ENCODE data around the gene F9. TPM values are rescaled to one million over a fixed set of nuclear protein-coding genes. Genes with fewer than 3 reads are reported as not detected.
"Not testable (repeated sequence)": the region's sequence is repeated elsewhere in the genome, so short reads cannot be mapped to it uniquely, and the experiment has no call there.

Gene F9
- total and polyA plus RNA-seq, 2 of the 8 experiments (the other 6 are each of a cell fraction or from before 2014, with no cell fraction given), result not detected

GRCh38 chrX:139528829-139529228, 1.7 kb upstream of the F9 start:
- H4K20me1 ChIP-seq (replicated peaks in 1 of 2; ENCODE audit: control insufficient read depth in 1 of 2, insufficient read depth in 2 of 2, low read length in 2 of 2); POLR2A ChIA-PET (ENCODE audit: partially characterized antibody); H3K4ac ChIP-seq (replicated peaks; ENCODE audit: insufficient read length, low read depth, low read length); H3K79me2 ChIP-seq (ENCODE audit: control insufficient read depth in 1 of 2, insufficient read depth in 2 of 2, low read length in 2 of 2); H4K5ac ChIP-seq (ENCODE audit: insufficient read length, low read depth, low read length); H2BK20ac ChIP-seq (ENCODE audit: low read length); DNase-seq (ENCODE audit: low read depth in 1 of 2, low spot score in 2 of 2); H2AFZ ChIP-seq (ENCODE audit: low read length); H3K56ac ChIP-seq (replicated peaks; ENCODE audit: insufficient read length, low read depth, low read length); H3K14ac ChIP-seq (ENCODE audit: insufficient read length); H4K8ac ChIP-seq (ENCODE audit: extremely low read depth, insufficient read depth, low read length); H3K9ac ChIP-seq (replicated peaks in 1 of 4; ENCODE audit: extremely low read depth in 1 of 4, low read depth in 3 of 4, low read length in 3 of 4); H3K4me1 ChIP-seq (replicated peaks in 1 of 4; ENCODE audit: control insufficient read depth in 3 of 4, insufficient read depth in 4 of 4, low read length in 3 of 4); H3K27ac ChIP-seq (ENCODE audit: low read depth, low read length); H3K79me1 ChIP-seq (ENCODE audit: low read depth, low read length); H3K9me3 ChIP-seq (ENCODE audit: insufficient read depth in 2 of 2, low read depth in 1 of 2, low read length in 1 of 2); H3K4me2 ChIP-seq (ENCODE audit: insufficient read depth in 1 of 2, low read depth in 2 of 2, low read length in 2 of 2); H3K4me3 ChIP-seq (ENCODE audit: extremely low read depth in 1 of 4, insufficient read depth in 2 of 4, low read depth in 3 of 4, low read length in 4 of 4); H2BK15ac ChIP-seq (ENCODE audit: low read length); H2AK5ac ChIP-seq (ENCODE audit: low read depth, low read length); H2BK12ac ChIP-seq (ENCODE audit: low read depth, low read length); H4K91ac ChIP-seq (replicated peaks; ENCODE audit: insufficient read length, low read length); H2BK120ac ChIP-seq (replicated peaks; ENCODE audit: low read depth, low read length); H3K23me2 ChIP-seq (ENCODE audit: low read depth, low read length); CTCF ChIA-PET (ENCODE audit: partially characterized antibody); FAIRE-seq; H3K18ac ChIP-seq (ENCODE audit: extremely low read depth, low read length); H3K27me3 ChIP-seq (replicated peaks in 1 of 4; ENCODE audit: control insufficient read depth in 3 of 4, extremely low read depth in 1 of 4, insufficient read depth in 3 of 4, low read length in 3 of 4); H3K23ac ChIP-seq (ENCODE audit: insufficient read length); H3K36me3 ChIP-seq (ENCODE audit: control insufficient read depth in 2 of 4, insufficient read depth in 4 of 4, low read length in 3 of 4); H2BK5ac ChIP-seq (ENCODE audit: low read depth, low read length): not testable (repeated sequence)
- WGBS, 2 experiments (ENCODE audit: extremely low coverage in 1 of 2, insufficient coverage in 1 of 2, insufficient read length in 1 of 2, insufficient replicate concordance in 2 of 2, low coverage in 1 of 2, low lambda C conversion rate in 2 of 2, missing lambda C conversion rate in 1 of 2), result 81% methylated on average over 3 of the region's 3 CpGs; no CpG with 5 or more reads in 1 of the 2 experiments

All from H1 (cell line).